ENCODE results near the gene DTWD2. TPM values are rescaled to one million over a fixed set of nuclear protein-coding genes. Genes with fewer than 3 reads are reported as not detected.
"Not testable (repeated sequence)": the region's sequence is repeated elsewhere in the genome, so short reads cannot be mapped to it uniquely, and the experiment has no call there.

The DTWD2 gene
- total RNA-seq, 1 donor from 2014 or later = 4.4 TPM

- DNase-seq (ENCODE audit: extremely low spot score, unreplicated experiment) = no peak
- Mint-ChIP-seq H3K4me3 (no peak overlapping the region), H3K9me3 (no peaks in the 10 kb centered on the region), H3K4me1 (ENCODE audit: unreplicated experiment) (peaks cover 4% of the 10 kb centered on the region), H3K27ac (no peak overlapping the region), H3K36me3 (no peaks in the 10 kb centered on the region), H3K27me3 (no peaks in the 10 kb centered on the region)
- TF ChIP-seq, protein P1, sequence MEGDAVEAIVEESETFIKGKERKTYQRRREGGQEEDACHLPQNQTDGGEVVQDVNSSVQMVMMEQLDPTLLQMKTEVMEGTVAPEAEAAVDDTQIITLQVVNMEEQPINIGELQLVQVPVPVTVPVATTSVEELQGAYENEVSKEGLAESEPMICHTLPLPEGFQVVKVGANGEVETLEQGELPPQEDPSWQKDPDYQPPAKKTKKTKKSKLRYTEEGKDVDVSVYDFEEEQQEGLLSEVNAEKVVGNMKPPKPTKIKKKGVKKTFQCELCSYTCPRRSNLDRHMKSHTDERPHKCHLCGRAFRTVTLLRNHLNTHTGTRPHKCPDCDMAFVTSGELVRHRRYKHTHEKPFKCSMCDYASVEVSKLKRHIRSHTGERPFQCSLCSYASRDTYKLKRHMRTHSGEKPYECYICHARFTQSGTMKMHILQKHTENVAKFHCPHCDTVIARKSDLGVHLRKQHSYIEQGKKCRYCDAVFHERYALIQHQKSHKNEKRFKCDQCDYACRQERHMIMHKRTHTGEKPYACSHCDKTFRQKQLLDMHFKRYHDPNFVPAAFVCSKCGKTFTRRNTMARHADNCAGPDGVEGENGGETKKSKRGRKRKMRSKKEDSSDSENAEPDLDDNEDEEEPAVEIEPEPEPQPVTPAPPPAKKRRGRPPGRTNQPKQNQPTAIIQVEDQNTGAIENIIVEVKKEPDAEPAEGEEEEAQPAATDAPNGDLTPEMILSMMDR (conservative IDR thresholded peaks at IDR 0.05) = peak; percentile 74
Measured at GRCh38 chr5:118956727-118957126, 31.6 kb downstream of the DTWD2 start.

DNA sequence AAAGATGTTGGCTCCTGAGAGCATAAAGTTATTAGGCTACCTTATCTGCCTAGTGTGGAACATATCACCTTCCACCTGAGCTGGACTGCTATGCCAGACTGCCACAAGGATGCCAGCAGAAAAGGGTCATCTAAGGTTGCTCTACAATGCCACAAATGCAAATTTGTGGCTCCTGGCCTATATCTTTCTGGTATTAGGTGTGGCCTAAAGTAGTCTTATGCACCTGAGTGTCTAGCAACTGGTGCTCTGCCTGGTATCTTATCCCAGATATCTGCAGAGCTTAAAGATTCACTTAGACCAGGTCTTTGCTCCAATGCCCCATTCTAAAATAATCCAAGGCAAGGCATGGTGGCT, 34.7 kb downstream of the DTWD2 start:
- no peak for DNase-seq (ENCODE audit: extremely low spot score, unreplicated experiment)
- peaks cover 4% of the 10 kb centered on the region for H3K4me1 Mint-ChIP-seq (ENCODE audit: unreplicated experiment)
- peaks cover 5% of the 10 kb centered on the region for H3K36me3 Mint-ChIP-seq
- TF ChIP-seq, protein P1 (conservative IDR thresholded peaks at IDR 0.05) = no peak
- no peak overlapping the region for H3K4me3 Mint-ChIP-seq
- H3K27ac Mint-ChIP-seq = no peak overlapping the region
- H3K27me3 Mint-ChIP-seq = no peaks in the 10 kb centered on the region
- H3K9me3 Mint-ChIP-seq = peaks cover 5% of the 10 kb centered on the region

DNA sequence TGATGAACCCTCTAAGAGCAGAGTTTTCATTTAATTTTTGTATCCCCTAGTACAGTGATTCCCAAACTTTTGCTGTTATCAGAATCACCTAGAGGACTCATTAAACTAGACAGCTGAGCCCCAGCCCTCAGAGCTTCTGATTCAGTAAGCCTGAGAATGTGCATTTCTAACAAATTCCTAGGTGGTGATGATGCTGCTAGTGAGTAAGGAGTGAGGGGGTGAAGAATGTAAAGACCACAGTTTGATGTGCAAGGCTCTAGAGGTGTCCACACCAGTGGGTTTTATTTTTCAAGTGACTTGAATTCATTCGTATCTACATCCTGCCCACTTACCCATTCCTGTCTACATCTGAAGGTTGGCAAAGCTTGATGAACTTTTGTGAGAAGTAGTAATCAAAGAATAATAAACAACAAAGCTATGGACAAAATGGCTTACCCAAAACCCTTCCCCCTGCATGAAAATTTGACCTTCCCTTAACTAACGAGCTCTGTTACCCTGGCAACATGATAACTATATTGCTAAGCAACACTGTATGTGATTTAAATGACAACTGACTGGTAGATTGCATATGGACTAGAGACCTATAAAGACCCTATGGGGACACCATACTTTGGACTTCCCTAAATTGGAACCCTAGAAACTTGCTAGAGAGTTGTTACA, 35.2 kb downstream of the DTWD2 start:
- Mint-ChIP-seq H3K4me1 (ENCODE audit: unreplicated experiment) (peaks cover 4% of the 10 kb centered on the region), H3K4me3 (no peak overlapping the region), H3K9me3 (peaks cover 5% of the 10 kb centered on the region), H3K36me3 (peaks cover 5% of the 10 kb centered on the region), H3K27me3 (no peaks in the 10 kb centered on the region), H3K27ac (no peak overlapping the region)
- TF ChIP-seq, protein P1 (conservative IDR thresholded peaks at IDR 0.05) = no peak
- DNase-seq (ENCODE audit: extremely low spot score, unreplicated experiment) = no peak

- H3K27ac Mint-ChIP-seq; H3K27me3 Mint-ChIP-seq; H3K9me3 Mint-ChIP-seq; H3K4me3 Mint-ChIP-seq; H3K4me1 Mint-ChIP-seq (ENCODE audit: unreplicated experiment); DNase-seq (ENCODE audit: extremely low spot score, unreplicated experiment); H3K36me3 Mint-ChIP-seq: not testable (repeated sequence)
Measured at GRCh38 chr5:118952306-118952705, 36.0 kb downstream of the DTWD2 start.

DNA sequence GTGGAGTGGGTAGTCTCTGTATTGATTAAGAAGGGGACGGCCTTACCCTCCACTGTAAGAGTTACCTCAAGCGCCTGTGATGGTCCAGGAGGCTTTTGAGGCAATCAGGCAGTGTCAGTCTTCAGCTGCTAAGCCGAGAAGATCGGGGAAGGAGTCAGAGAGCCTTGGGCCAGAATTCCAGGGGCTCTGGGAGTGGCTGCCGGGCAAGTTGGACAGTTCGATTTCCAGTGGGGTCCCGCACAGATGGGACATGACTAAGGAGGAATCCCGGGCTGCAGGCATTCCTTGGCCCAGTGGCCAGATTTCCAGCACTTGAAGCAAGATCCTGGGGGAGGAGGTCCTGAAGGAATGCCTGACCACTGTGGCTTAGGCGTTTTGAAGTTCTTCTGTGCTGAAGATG, 38.0 kb downstream of the DTWD2 start:
- H3K9me3 Mint-ChIP-seq; H3K4me1 Mint-ChIP-seq (ENCODE audit: unreplicated experiment); H3K4me3 Mint-ChIP-seq; H3K36me3 Mint-ChIP-seq; H3K27ac Mint-ChIP-seq; H3K27me3 Mint-ChIP-seq; DNase-seq (ENCODE audit: extremely low spot score, unreplicated experiment): not testable (repeated sequence)

DNA sequence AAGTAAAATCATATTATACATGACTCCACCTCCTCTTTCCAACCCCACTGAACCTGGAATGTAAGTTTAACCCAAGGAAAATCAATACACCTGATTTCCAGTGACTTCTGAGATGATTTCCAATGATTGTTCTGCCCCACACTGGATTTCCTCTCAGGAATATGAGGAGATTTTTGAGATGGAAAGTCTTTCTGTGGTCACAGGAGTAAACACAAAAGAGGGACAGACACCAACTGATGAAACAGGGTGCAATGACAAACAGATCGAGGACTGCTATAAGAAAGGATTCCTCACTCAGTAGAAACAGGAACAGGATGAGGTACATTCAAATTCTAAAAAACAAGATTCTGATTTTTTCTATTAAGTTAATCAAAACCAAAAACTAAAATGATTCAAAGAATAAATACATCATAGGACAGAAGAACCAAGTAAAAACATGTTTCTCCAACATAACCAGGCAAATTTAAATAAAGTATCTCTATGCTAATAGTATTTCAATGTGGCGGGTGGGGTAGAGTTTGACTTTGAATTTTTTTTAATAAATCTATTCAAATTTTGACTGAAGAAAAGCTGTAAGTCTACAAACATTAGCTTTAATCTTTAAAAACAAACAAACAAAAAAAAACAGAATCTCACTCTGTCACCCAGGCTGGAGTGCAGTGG, 42.1 kb downstream of the DTWD2 start:
- Mint-ChIP-seq H3K36me3 (peaks cover 5% of the 10 kb centered on the region), H3K27ac (no peak overlapping the region), H3K27me3 (no peaks in the 10 kb centered on the region)

More for the DNA sequence above, 42.1 kb downstream of the DTWD2 start:
- DNase-seq (ENCODE audit: extremely low spot score, unreplicated experiment) = no peak
- TF ChIP-seq, protein P1 (conservative IDR thresholded peaks at IDR 0.05) = no peak
- peaks cover 1% of the 10 kb centered on the region for H3K9me3 Mint-ChIP-seq
- no peak overlapping the region for H3K4me3 Mint-ChIP-seq
- H3K4me1 Mint-ChIP-seq (ENCODE audit: unreplicated experiment) = no peaks in the 10 kb centered on the region

Data from type B pancreatic cell (in vitro differentiated cells).